ENCODE data around the gene COA1.

DNA sequence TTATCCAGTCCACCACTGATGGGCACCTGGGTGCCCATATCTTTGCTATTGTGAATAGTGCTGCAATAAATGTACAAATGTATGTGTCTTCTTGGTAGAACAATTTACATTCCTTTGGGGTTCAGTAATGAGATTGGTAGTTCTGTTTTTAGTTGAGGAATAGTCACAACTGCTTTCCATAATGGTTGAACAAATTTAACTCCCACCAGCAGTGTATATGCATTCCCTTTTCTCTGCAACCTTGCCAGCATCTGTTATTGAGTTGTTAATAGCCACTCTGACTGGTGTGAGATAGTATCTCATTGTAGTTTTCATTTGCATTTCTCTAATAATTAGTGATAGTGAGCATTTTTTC is 27.8 kb downstream of the COA1 start:
- TF ChIP-seq, protein P1, sequence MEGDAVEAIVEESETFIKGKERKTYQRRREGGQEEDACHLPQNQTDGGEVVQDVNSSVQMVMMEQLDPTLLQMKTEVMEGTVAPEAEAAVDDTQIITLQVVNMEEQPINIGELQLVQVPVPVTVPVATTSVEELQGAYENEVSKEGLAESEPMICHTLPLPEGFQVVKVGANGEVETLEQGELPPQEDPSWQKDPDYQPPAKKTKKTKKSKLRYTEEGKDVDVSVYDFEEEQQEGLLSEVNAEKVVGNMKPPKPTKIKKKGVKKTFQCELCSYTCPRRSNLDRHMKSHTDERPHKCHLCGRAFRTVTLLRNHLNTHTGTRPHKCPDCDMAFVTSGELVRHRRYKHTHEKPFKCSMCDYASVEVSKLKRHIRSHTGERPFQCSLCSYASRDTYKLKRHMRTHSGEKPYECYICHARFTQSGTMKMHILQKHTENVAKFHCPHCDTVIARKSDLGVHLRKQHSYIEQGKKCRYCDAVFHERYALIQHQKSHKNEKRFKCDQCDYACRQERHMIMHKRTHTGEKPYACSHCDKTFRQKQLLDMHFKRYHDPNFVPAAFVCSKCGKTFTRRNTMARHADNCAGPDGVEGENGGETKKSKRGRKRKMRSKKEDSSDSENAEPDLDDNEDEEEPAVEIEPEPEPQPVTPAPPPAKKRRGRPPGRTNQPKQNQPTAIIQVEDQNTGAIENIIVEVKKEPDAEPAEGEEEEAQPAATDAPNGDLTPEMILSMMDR (IDR thresholded peaks at IDR 0.05), result no peak
- TF ChIP-seq POLR2A (IDR thresholded peaks at IDR 0.05), result no peak

Data from lower leg skin (tissue), 3 donors.